ENCODE results near the gene RTL10.

Gene RTL10

DNA sequence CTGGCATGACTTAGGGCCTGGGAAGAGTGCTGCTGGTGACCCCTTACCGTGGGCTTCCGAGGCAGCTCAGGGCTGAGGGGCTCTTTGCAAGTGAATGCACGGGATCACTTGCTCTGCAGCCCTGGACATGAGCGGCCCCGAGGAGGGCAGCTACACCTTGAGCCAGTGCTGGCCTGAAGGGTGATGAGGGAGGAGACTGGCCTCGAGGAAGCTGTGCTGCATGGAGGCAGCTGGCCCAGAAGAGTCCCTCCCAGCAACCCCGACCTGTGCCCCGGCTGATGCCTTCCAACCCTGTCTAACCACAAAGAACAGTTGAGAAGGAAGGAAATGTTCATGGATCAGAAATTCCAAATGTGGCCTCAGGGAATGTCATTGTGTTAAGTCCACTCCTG lies 48.9 kb downstream of the RTL10 start:
- DNase-seq (no peak), ATAC-seq (no peak)
- Mint-ChIP-seq H3K4me3 (no peak overlapping the region), H3K27ac (no peak overlapping the region), H3K4me1 (peaks cover 4% of the 10 kb centered on the region), H3K36me3 (ENCODE audit: low read depth) (no peaks in the 10 kb centered on the region), H3K27me3 (no peaks in the 10 kb centered on the region), H3K9me3 (no peaks in the 10 kb centered on the region)

All from activated naive CD8-positive, alpha-beta T cell treated with anti-CD3 and anti-CD28 coated beads, Interleukin-2, amount 50 U/mL, for 24 hours (primary cell).